NCI-H1105 treated with DMSO at 0.1 percent for 48 hours (cell line): Measurements from ENCODE around the gene ETFA.
"Not testable (repeated sequence)": the region's sequence is repeated elsewhere in the genome, so short reads cannot be mapped to it uniquely, and the experiment has no call there.

ENCODE experiments used
- DNase-seq: peaks from one replicate; lab custom pipeline; 2025; lab: John Stamatoyannopoulos, UW

Gene ETFA

GRCh38 chr15:76324066-76324465 lies 12.8 kb upstream of the ETFA start:
- DNase-seq, result no peak

GRCh38 chr15:76321602-76322001 lies 10.3 kb upstream of the ETFA start:
- DNase-seq, result no peak

GRCh38 chr15:76321171-76321570 lies 9.9 kb upstream of the ETFA start:
- DNase-seq, result no peak

- DNase-seq, result no peak
These were observed 8.7 kb upstream of the ETFA start for GRCh38 chr15:76320012-76320411.

- DNase-seq, result no peak
These were observed 2.5 kb upstream of the ETFA start for GRCh38 chr15:76313731-76314130.

GRCh38 chr15:76313175-76313567 lies 1.9 kb upstream of the ETFA start:
- not testable (repeated sequence) for DNase-seq

GRCh38 chr15:76312540-76313174 lies 1.4 kb upstream of the ETFA start:
- DNase-seq, result no peak

- DNase-seq, result no peak
These were observed 682 bp downstream of the ETFA start for GRCh38 chr15:76310475-76311099.

- DNase-seq, result no peak
These were observed 1.5 kb downstream of the ETFA start for GRCh38 chr15:76309601-76310330.

- no peak for DNase-seq
These were observed 7.4 kb downstream of the ETFA start for GRCh38 chr15:76303909-76304308.

GRCh38 chr15:76299786-76300185 lies 11.5 kb downstream of the ETFA start:
- DNase-seq, result no peak

- no peak for DNase-seq
These were observed 12.3 kb downstream of the ETFA start for GRCh38 chr15:76298986-76299385.

- DNase-seq, result not testable (repeated sequence)
These were observed 13.3 kb downstream of the ETFA start for GRCh38 chr15:76297951-76298350.

- no peak for DNase-seq
These were observed 14.4 kb downstream of the ETFA start for GRCh38 chr15:76296849-76297248.

GRCh38 chr15:76294463-76294862 lies 16.8 kb downstream of the ETFA start:
- DNase-seq, result not testable (repeated sequence)

GRCh38 chr15:76293361-76293760 lies 17.9 kb downstream of the ETFA start:
- no peak for DNase-seq

GRCh38 chr15:76289582-76289981 lies 21.7 kb downstream of the ETFA start:
- DNase-seq, result no peak

GRCh38 chr15:76286271-76286879 lies 24.9 kb downstream of the ETFA start:
- no peak for DNase-seq

GRCh38 chr15:76285241-76285825 lies 25.9 kb downstream of the ETFA start:
- DNase-seq, result peak; percentile 4

- DNase-seq, result no peak
These were observed 28.8 kb downstream of the ETFA start for GRCh38 chr15:76282465-76282864.

- DNase-seq, result no peak
These were observed 32.6 kb downstream of the ETFA start for GRCh38 chr15:76278651-76279050.

GRCh38 chr15:76274821-76275220 lies 36.4 kb downstream of the ETFA start:
- DNase-seq, result no peak

- no peak for DNase-seq
These were observed 37.0 kb downstream of the ETFA start for GRCh38 chr15:76274226-76274625.
